GM19455 (cell line): Measurements from ENCODE around the gene NWD2.
A peak's percentile ranks its signal among the peaks of the same experiment; 100 is the strongest.

Experiments
- ATAC-seq: cut with Tn5 transposase; IDR thresholded peaks from one replicate; pipeline ENCODE4 v1.9.1; 2021; ENCODE audit not compliant: unreplicated experiment

The NWD2 gene

DNA sequence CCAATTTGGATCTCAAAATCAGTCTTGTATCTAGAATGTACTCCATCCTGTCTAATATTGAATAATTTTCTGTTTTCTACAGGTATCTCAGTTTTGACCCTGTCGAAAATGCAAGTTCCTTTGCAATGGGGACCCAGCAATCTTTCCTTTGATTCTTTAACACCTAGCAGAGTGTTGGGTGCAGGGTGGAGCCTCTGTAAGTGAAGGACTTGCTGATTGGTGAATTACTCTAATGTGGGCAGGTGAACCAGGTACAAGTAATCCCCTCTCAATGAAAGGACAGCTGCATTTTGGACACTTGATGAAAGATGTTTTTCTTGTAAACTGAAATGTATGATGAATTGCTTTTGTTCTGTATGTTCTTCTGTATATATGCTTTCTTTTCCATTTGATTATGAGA, 54.9 kb downstream of the NWD2 start:
- no peak for ATAC-seq

DNA sequence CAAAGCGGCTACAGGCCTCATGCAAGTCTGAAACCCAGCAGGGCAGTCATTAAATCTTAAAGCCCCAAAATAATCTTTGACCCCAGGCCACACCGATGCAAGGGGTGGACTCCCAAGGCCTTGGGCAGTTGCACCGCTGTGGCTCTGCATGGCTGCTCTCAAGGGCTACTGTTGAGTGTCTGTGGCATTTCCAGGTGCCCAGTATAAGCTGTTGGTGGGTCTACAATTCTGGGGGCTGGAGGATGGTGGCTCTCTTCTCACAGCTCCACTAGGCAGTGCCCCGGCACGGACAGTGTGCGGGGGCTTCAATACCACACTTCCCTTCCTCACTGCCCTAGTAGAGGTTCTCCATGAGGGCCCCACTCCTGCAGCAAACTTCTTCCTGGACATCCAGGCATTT, 60.1 kb downstream of the NWD2 start:
- ATAC-seq: no peak

DNA sequence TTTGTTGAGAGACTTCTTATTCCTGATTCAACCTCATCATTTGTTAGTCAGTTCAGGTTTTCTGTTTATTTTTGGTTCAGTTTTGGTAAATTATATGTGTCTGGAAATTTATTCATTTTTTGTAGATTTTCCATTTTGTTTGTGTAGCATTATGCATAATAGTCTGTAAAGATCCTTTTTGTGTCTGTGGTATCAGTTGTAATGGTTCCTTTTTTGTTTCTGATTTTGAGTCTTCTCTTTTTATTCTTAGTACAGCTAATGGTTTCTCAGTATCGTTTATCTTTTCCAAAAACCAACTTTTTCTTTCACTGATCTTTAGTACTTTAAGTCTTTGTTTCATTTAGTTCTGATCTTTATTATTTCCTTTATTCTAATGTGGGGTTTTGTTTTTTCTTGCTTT, 61.4 kb downstream of the NWD2 start:
- ATAC-seq: no peak

DNA sequence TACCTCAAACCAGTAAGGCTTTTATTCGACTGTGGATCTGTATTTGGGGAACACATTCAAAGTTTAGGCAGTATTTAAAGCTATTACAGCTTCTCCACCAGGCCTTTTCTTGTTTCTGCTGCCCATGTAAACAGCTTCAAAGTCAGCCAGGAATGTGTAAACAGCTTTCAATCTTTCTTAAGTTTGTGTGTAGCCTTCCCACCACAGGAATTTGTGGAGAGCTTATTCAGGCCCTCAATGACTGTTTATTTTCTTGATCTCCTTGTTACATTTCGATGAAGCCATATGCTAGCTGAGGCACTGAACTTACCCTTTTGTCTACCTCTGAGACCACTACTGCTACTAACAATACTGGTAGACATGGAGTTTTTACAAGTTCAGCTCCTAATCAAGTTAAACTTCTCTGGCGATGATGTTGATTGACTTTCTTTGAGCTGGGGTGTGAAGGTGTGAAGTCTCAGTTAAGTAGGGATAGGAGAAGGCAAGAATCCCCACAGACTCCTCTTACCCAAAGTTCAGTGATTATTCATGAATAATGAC, 72.6 kb downstream of the NWD2 start:
- ATAC-seq: no peak

DNA sequence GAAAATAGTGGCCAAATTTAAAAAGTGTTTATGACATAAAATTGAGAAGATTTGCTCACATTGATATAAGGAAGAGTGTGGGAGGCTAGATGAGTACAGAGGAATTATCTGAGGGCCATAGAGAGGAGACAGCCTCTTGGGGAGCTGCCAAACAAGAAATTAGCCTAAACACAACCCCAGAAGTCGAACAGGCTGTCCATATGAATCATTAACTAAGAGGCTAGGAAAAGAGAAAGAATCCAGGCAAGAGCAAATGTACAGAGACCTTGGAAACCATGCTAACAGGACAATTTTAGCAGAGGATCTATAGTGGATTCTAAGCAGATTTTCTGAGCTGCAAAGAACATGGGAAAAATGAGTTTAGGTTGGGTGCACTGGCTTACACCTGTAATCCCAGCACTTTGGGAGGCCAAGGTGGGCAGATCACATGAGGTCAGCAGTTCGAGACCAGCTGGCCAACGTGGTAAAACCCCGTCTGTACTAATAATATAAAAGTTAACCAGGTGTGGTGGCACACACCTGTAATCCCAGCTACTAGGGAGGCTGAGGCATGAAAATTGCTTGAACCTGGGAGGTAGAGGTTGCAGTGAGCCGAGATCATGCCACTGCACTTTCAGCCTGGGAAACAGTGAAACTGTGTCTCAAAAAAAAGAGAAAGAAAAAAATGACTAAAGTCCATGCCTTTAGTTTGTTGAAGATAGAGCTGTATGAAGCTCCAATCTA, 76.1 kb downstream of the NWD2 start:
- ATAC-seq: no peak

DNA sequence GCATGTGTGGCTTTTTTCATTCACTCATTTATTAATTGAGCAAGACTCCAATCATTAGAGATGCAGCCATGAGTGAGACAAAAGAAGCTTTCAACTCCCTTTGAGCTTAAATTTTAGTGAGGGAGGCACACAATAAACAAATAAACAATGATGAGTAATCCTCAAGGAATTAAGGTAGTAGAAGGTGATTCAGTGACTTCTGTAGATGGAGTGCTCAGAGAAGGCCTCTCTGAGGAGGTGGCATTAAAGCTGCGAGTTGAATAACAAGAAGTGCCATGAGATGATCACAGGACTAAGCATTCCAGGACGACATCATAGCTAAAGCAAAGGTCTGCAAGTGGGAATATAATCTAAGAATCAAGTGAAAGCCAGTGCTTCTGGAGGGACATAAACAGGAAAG, 77.6 kb downstream of the NWD2 start:
- ATAC-seq: no peak

DNA sequence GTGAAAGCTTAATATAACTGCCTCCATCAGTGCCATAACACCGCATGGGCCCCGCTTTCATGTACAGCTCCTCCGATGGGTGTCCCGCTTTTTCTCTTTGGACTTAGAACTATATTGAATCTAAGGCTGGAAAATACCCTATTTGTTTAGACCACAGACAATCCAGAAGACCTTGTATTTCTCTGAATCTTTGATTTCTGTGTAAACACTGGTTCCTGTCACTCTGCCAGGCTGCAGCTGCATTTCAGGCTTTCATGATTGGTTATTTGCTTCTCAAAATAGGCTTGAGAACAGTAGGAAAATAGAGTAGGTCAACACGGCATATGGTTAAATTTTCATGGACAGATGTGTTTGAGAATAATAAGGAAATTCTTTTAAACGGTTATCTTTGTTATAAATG, 80.0 kb downstream of the NWD2 start:
- no peak for ATAC-seq

DNA sequence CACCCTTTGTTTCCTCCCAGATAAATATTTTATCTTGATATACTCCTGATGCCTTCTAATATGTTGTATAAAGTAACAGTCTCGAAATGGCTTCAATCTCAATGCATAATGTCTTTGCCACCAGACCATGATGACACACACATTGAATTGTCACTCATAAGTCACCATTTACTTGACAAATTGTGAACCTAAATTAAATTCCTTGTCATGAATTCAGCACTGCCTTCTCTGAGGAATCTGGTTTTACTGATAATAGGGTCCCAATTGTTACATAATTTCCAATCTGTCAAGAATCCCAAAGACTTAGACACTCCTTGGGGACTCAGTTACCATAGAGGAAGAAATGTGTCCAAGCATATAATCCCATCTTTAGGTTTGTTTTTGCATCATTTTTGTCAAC, 82.3 kb downstream of the NWD2 start:
- no peak for ATAC-seq

DNA sequence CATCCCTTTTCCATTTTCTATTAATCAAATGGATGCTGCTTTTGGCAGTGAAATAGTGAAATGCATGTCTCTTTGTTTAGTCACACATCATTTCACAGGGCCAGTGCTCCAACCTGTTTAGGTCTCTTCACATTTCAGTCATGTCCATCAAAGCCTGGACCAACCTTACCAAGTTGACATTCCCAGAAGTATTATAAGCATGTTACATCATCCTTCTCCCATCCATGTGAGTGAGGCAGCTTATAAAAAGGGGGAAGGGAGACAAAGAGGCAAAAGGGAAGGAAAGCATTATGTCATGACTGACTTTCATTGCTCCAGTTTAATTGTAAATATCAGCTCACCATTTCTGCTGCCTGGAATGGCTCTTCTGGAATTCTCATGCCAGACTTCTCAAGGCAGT, 94.4 kb downstream of the NWD2 start:
- no peak for ATAC-seq

DNA sequence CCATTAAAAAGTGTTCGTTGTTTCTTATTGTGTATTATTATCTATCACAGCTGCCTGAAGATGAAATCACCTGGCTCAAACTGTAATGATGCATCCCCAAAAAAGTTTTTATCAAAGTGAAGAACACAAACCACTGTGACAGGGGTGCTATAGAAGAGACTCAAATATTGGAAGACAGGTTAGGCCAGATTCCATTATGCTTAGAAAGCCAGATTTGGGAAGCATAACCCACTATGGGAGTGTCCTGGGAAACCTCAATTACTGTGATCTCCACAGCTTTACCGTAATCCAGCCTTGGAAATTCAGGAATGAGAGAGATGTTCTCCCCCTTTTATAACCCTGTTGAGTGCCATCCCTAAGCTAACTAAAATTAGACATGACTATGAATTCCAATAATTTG, 114.2 kb downstream of the NWD2 start:
- no peak for ATAC-seq

DNA sequence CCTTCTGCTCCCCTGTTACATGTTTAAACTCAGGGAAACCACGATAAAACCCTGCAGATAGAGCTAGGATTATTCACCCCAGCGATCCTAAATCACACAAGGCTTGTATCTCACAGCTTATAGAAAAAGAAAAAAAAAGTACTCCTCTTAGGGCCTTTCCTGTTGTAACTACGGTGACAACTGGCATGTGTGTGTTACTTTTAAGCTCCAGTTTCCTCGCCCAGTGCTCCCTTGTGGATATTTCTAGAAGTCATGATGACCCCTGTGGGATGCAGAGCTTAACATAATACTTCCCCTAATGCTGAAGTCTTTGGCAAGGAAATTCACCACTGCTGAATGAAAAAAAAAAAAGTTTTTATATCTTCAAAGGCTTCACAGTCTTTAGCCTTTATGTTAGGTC, 114.7 kb downstream of the NWD2 start:
- ATAC-seq: no peak

DNA sequence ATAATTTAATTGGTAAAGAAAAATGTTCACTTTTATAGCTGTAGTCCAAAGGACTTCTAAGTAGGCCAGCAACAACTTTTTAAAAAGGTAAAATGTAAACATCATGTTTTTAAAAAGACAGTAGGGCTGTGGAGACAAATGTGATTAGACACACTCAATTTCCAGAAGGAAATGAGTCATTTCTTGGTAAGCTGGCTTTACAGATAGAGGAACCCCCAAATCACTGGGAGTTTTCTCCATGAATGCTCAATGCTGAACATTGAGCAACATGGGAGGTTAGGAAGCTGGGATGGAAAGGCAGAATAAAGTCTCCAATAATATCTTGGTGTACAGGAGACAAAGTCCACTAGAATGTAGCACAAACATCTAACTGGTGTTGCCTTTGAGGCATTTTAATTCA, 121.3 kb downstream of the NWD2 start:
- no peak for ATAC-seq

DNA sequence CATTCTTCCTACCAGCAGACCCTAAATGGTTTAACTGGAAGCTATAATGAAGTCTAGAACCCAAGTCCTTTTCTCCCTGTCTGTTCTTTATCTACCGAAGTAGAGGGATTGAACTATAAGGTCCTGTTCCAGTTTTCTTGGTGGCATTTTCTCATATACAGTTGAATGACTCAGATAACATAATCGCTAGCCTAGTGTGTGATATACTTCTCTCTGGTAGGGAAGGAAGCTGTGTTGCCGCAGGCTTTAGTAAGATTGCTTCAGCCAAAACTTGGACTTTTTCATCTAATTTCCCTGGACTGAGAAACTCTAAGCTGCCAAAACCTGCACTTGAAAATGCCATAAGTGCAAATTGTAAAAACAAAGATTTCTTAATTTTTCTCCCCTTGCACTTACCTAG, 123.4 kb downstream of the NWD2 start:
- ATAC-seq: no peak

DNA sequence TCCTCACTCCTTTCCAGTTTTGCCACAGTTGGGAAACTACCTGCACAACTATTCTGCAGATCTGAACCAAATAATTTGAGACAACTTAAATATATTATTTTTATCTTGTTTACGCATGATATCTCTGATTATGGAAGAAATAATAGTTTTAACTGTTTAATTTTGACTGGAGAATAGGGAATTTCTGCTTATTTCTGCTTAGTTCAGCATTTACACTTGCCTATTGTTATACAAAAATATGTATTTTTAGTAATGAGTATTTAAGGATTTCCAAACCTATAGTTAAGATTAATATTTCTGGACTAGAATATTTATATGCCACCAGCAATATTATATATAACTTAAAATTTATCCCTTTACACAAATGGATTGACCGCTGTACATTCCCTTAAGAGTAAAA, 125.5 kb downstream of the NWD2 start:
- ATAC-seq: no peak

DNA sequence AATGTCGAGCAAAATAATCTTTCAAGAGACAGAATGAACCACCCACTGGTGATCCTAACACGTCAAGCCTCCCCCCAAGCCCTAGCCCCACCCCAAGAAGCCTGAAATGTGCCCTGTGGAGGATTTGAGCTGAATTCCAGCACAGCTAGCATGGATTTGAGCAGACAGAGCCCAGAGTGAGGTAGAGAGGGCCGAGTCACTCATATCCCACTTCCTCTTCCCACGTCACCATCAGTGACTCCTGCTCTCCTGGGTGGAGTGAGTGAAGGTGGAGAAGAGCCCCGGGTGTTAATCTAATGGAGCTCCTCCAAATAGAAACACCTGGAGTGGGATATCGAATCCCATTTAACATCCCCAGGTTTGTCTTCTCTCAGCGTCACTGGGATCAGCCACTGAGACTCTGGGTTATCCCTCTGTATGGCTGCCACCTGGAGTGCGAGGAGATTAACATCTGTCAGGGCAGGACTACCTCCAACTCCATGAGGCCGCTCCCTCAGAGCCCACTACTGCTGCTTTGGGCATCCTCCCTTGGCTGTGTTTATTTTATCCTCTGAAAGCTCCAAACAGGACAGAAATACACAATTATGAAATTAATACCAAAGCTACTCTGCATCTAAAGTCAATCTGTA, 136.6 kb downstream of the NWD2 start:
- no peak for ATAC-seq

DNA sequence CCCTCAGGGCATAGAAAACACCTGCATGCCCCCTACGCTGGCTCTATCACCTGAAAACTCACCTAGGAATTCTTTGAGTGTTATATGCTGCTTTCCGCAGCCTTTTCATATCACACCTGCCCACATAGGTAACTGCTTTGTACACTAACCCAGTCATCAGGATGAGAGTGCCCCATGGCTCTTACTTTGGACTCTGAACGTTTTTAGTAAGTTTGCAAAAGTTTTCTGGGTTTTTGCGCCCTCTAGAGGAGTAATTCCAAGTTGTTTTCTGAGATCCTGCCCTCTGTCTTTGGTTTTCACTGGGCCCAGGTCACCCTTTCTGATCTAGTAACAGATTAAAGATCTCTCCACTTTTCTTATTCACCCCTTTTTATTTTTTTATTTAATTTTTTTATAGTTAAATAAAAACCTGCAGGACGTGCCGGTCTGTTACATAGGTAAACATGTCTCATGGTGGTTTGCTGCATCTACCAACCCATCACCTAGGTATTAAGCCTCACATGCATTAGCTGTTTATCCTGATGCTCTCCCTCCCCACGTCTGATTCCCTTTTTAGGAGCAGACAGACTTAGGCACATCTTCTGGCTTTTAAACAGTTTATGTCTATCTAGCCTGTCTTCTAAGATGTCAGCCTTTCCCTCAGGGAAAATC, 139.2 kb downstream of the NWD2 start:
- ATAC-seq: peak; percentile 84

DNA sequence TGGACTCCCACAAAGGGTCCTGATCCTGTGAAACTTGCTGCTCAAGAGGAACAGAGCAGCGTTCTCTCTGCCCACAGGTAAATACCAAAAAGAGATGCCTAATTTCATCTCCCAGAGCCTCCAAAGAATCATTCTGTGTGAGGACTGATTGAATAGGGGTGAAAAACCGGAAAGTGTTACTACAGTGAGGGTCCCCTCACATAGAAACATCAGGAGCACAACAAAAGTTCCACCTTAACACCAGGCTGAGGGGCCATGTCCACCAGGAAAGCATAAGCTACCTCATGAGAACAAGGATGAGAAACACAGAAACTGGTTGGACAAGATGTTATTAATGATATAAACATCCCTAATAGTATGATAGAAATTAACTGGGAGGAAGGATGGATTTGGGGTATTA, 140.9 kb downstream of the NWD2 start:
- no peak for ATAC-seq

DNA sequence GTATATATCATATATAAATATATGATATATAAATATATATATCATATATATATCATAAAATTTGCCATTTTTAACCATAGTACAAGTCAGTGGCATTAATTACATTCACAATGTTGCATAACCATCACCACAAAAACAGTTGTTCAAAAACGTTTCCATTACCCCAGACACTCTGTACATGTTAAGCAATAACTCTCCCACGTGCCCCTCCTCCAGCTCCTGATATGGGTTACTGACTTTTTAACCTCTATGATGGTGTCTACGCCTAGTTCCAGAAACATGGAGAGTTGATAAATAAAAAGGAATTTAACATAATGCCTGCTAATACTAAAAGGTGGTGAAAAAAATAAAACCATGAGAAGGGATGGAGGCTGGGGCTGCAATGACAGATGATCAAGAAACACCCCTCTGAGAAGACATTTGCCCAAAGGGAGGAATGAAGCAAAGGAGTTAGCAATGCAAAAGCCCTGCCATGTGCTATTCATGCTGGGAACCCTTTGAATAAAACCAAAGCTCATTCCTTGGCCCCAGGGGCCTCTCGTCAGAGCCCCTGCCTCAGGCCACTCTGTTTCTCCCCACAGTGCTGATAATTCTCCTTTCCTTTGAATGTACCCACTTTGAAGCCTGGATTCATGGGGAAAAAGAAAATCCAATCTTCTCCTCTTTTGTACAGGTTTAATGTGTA, 144.3 kb downstream of the NWD2 start:
- no peak for ATAC-seq

DNA sequence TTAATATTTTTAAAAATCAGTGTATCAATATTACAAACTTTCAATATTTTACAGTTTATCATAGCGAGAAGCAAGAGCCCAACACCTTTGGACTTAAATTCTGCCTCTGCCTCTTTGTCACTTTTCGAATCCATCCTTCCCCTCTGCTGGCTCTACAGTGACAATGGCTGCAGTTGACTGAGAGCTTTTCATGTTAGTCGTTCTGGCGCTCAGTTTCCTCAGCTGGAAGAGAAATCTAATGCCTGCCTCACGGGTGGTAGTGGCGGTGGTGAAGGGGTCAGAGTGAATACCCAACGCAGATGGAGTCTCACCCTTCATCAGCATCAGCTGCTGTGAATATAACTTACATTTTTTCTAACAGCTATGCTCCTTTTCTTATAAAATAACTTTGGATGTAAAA, 144.8 kb downstream of the NWD2 start:
- ATAC-seq: no peak

DNA sequence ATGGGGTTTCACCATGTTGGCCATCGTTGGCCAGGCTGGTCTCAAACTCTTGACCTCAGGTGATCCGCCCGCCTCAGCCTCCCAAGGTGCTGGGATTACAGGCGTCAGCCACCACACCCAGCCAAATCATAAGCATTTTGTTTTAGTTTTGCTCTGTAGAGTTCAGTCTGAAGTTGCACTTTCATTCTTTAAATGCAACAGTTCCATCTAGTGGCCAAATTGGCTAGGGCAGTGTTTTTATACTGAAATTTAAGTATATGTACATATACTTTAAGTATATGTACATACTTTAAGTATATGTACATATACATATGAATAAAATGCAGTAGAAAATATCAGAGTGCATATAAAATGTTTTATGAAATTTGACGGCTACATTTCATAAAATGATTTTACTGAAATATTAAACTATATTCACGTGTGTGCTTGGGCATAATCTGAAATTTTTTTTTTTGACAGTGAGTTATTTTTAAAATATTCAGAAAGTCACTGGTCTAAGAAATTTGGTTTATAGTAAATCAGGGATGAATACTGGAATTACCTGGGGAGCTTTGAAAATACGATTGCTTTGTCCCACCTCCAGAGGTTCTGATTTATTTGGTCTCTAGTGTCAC, 145.5 kb downstream of the NWD2 start:
- ATAC-seq: peak; percentile 80

DNA sequence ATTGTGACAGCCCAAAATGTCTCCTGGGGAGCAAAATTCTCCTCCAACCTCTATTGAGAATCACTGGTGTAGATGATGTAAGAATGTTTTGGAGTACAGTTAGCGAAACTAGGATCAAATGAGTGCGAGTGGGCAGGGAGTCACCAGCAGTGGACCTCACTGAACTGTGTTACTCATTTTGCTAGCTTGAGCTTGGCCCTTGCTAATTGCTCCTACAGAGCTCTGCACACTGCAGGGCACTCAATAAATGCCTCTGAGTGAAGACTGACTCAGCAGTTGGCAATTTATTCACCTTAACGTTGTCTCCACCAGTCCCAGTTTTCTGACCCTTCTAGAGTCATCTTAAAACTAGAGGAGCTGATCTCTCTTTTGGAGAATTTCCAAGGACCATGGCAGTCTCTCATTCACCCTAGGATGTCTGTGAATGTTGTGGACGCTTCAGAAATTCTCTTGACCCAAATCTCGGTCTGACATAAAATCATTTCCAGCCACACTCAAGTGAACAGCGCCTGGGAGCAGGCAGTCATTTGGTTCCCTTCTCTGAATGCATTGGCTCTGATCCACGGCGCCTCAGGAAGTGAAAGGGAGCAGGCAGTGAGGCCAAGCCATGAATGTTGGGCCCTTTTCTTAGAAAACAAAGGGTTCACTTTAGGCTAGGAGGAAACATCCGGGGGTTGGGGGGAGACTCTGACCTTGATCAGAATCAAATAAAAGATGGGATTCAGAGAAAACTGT, 148.1 kb downstream of the NWD2 start:
- ATAC-seq: no peak
